ENCODE results near the gene PBX1.

Gene PBX1

DNA sequence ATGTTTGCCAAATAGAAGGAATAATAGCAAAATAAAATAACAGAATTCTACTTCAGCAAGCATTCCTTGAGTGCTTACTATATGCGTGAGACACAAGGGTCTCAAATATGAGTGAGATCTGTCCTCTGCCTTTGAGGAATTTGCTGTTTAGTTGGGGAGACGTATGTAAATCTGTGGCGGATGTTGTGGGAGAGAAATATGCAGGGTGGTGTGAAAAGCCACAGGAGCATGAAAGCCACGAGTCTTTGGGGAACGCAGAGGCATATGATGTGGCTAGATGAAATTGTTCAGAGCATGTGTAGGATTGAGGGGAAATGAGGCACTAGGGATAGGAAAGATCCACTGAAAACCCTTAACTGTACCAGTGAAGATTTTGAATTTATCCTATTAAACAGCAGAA lies 244.4 kb downstream of the PBX1 start:
- TF ChIP-seq CTCF (conservative IDR thresholded peaks at IDR 0.05; ENCODE audit: low read depth, low read length), result no peak
- Histone ChIP-seq H3K4me2 (no peak overlapping the region), H3K27me3 (ENCODE audit: insufficient read depth, low read depth) (no peaks in the 10 kb centered on the region), H3K36me3 (ENCODE audit: insufficient read depth) (no peaks in the 10 kb centered on the region), H3K9ac (no peak overlapping the region), H3K4me3 (IDR thresholded peaks at IDR 0.05; ENCODE audit: insufficient read depth, low read depth, low read length) (no peak overlapping the region), H3K27ac (no peak overlapping the region), H3K4me1 (ENCODE audit: low read depth, poor library complexity, severe bottlenecking) (no peaks in the 10 kb centered on the region), H2AFZ (ENCODE audit: low read depth) (no peak overlapping the region), H3K79me2 (ENCODE audit: insufficient read depth, low read depth) (no peaks in the 10 kb centered on the region), H4K20me1 (ENCODE audit: insufficient read depth) (no peaks in the 10 kb centered on the region)

- Histone ChIP-seq H3K36me3 (ENCODE audit: insufficient read depth) (no peaks in the 10 kb centered on the region), H3K4me3 (IDR thresholded peaks at IDR 0.05; ENCODE audit: insufficient read depth, low read depth, low read length) (no peak overlapping the region), H3K27ac (no peak overlapping the region), H3K4me1 (ENCODE audit: low read depth, poor library complexity, severe bottlenecking) (no peaks in the 10 kb centered on the region), H4K20me1 (ENCODE audit: insufficient read depth) (no peaks in the 10 kb centered on the region), H2AFZ (ENCODE audit: low read depth) (no peak overlapping the region), H3K79me2 (ENCODE audit: insufficient read depth, low read depth) (no peaks in the 10 kb centered on the region), H3K9ac (no peak overlapping the region), H3K27me3 (ENCODE audit: insufficient read depth, low read depth) (no peaks in the 10 kb centered on the region), H3K4me2 (no peak overlapping the region)
- no peak for TF ChIP-seq CTCF (conservative IDR thresholded peaks at IDR 0.05; ENCODE audit: low read depth, low read length)
Observed at GRCh38 chr1:164804366-164804765, 245.4 kb downstream of the PBX1 start.

DNA sequence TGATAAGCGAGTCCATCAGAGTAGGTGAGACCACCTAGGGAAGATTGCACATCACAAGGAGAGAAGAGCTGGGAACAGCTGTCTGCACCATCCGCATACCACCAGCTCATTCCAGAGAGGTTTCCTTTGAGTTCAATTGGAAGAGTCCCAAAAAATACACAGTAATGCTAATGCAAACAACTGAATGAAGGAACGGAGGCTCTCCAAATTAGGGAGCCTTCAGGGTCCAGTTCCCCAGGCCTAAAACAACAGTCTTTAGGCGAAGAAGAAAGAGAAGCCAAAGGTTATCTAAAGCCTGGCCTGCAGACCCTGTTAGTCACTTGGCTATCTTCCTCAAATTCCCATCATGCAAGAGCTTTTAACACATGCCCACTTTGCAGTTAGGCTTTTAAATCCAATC lies 246.4 kb downstream of the PBX1 start:
- Histone ChIP-seq H2AFZ (ENCODE audit: low read depth) (no peak overlapping the region), H4K20me1 (ENCODE audit: insufficient read depth) (no peaks in the 10 kb centered on the region)
- TF ChIP-seq CTCF (conservative IDR thresholded peaks at IDR 0.05; ENCODE audit: low read depth, low read length), result no peak

GRCh38 chr1:164806531-164806930 lies 247.5 kb downstream of the PBX1 start:
- Histone ChIP-seq H3K79me2 (ENCODE audit: insufficient read depth, low read depth) (no peaks in the 10 kb centered on the region), H3K27ac (no peak overlapping the region), H3K4me1 (ENCODE audit: low read depth, poor library complexity, severe bottlenecking) (no peaks in the 10 kb centered on the region), H4K20me1 (ENCODE audit: insufficient read depth) (no peaks in the 10 kb centered on the region), H3K4me3 (IDR thresholded peaks at IDR 0.05; ENCODE audit: insufficient read depth, low read depth, low read length) (no peak overlapping the region), H3K9ac (no peak overlapping the region), H3K27me3 (ENCODE audit: insufficient read depth, low read depth) (no peaks in the 10 kb centered on the region), H3K4me2 (no peak overlapping the region), H2AFZ (ENCODE audit: low read depth) (no peak overlapping the region), H3K36me3 (ENCODE audit: insufficient read depth) (no peaks in the 10 kb centered on the region)
- TF ChIP-seq CTCF (conservative IDR thresholded peaks at IDR 0.05; ENCODE audit: low read depth, low read length), result no peak

More for the DNA sequence above, 246.4 kb downstream of the PBX1 start:
- Histone ChIP-seq H3K4me1 (ENCODE audit: low read depth, poor library complexity, severe bottlenecking) (no peaks in the 10 kb centered on the region), H3K4me2 (no peak overlapping the region), H3K27me3 (ENCODE audit: insufficient read depth, low read depth) (no peaks in the 10 kb centered on the region), H3K9ac (no peak overlapping the region), H3K79me2 (ENCODE audit: insufficient read depth, low read depth) (no peaks in the 10 kb centered on the region), H3K36me3 (ENCODE audit: insufficient read depth) (no peaks in the 10 kb centered on the region), H3K4me3 (IDR thresholded peaks at IDR 0.05; ENCODE audit: insufficient read depth, low read depth, low read length) (no peak overlapping the region), H3K27ac (no peak overlapping the region)
